DND-41 (cell line): ENCODE measurements around the gene ATP2A2.

ENCODE experiments used
- ATAC-seq: fragments of 200-7000 bp; cut with Tn5 transposase; 3 replicates; pipeline ENCODE4 v1.9.1; 2021; ENCODE audit warnings: low read depth; ENCODE audit not compliant: insufficient read depth
- DNase-seq: peaks from one replicate; pipeline ENCODE4 v3.0.0-alpha.2; 2020
- H2AFZ ChIP-seq: 2 replicates; pipeline ENCODE4 v1.6.0; 2012; ENCODE audit warnings: low read depth, low read length
- H3K27ac ChIP-seq: 2 replicates; pipeline ENCODE4 v1.5.1; 2012; ENCODE audit warnings: low read length, inconsistent platforms
- H3K27me3 ChIP-seq: fragments of 200-600 bp; sonication (generic); 2 replicates; pipeline ENCODE4 v1.6.0; 2012; ENCODE audit warnings: low read length, mild to moderate bottlenecking, inconsistent platforms; ENCODE audit not compliant: insufficient read depth, poor library complexity
- H3K36me3 ChIP-seq: 2 replicates; pipeline ENCODE4 v1.5.1; 2012; ENCODE audit warnings: low read length, inconsistent platforms; ENCODE audit not compliant: insufficient read depth
- H3K4me1 ChIP-seq: 2 replicates; pipeline ENCODE4 v1.5.1; 2012; ENCODE audit warnings: mild to moderate bottlenecking, low read length; ENCODE audit not compliant: insufficient read depth
- H3K4me2 ChIP-seq: 2 replicates; pipeline ENCODE4 v1.6.0; 2012; ENCODE audit warnings: mild to moderate bottlenecking, moderate library complexity, low read length, inconsistent platforms; ENCODE audit not compliant: insufficient read depth
- H3K4me3 ChIP-seq, 2 experiments: fragments of 200-600 bp in 1 of 2; shearing (Covaris generic) in 1 of 2; 2 replicates each; pipeline ENCODE4 v1.5.1; 2012 to 2016; ENCODE audit warnings: inconsistent platforms in 2 of 2, low read length in 2 of 2, mild to moderate bottlenecking in 2 of 2, low read depth in 1 of 2, moderate library complexity in 1 of 2
- H3K79me2 ChIP-seq: 2 replicates; pipeline ENCODE4 v1.6.0; 2012; ENCODE audit warnings: low read length, inconsistent platforms; ENCODE audit not compliant: insufficient read depth
- H3K9ac ChIP-seq: 2 replicates; pipeline ENCODE4 v1.6.0; 2012; ENCODE audit warnings: low read depth, mild to moderate bottlenecking, inconsistent platforms, low read length, moderate library complexity
- H3K9me3 ChIP-seq: 2 replicates; pipeline ENCODE4 v1.5.1; 2012; ENCODE audit warnings: low read length, moderate library complexity, mild to moderate bottlenecking, inconsistent platforms; ENCODE audit not compliant: insufficient read depth, severe bottlenecking
- H4K20me1 ChIP-seq: 2 replicates; pipeline ENCODE4 v1.6.0; 2012; ENCODE audit warnings: low read length; ENCODE audit not compliant: insufficient read depth
- CTCF ChIP-seq: IDR thresholded peaks from 2 replicates; pipeline ENCODE4 v1.5.1; 2012; ENCODE audit warnings: borderline replicate concordance, low read length, moderate library complexity, mild to moderate bottlenecking; ENCODE audit not compliant: poor library complexity, severe bottlenecking; ENCODE audit errors: extremely low read depth
- EZH2 ChIP-seq: IDR thresholded peaks from 3 replicates; pipeline ENCODE4 v1.6.1; 2012; ENCODE audit warnings: borderline replicate concordance, low read depth, mild to moderate bottlenecking, moderate library complexity, low read length, inconsistent platforms; ENCODE audit not compliant: severe bottlenecking

Gene ATP2A2

DNA sequence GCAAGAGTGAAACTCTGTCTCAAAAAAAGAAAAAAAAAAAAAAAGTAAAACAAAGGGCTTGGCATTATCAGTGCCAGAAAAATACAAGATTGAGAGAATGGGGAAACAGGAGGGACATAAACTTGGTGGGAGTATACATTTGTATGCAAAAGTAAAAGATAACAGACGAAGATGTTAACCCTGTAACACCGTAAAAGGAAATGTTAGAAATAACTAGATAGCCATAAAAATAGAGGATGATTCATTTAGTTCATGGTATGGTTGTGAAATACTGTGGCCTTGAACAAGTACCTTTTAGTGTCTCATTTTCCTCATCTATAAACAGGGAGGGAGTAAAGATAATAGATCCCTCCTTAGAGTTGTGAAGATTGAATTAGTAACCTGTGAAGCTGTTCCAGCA lies 33.3 kb downstream of the ATP2A2 start:
- Histone ChIP-seq H2AFZ (no peak overlapping the region), H3K79me2 (peaks cover 98% of the 10 kb centered on the region), H3K9ac (no peak overlapping the region), H3K27me3 (no peaks in the 10 kb centered on the region), H3K36me3 (peaks cover 73% of the 10 kb centered on the region), H3K27ac (no peak overlapping the region), H3K9me3 (no peaks in the 10 kb centered on the region), H3K4me3 (no peak overlapping the region), H3K4me1 (no peaks in the 10 kb centered on the region), H4K20me1 (peaks cover 48% of the 10 kb centered on the region; the same call in 1 of the 2 replicates), H3K4me2 (no peak overlapping the region)
- ATAC-seq, result no peak
- no peak for TF ChIP-seq EZH2
- no peak for TF ChIP-seq CTCF
- no peak for DNase-seq

DNA sequence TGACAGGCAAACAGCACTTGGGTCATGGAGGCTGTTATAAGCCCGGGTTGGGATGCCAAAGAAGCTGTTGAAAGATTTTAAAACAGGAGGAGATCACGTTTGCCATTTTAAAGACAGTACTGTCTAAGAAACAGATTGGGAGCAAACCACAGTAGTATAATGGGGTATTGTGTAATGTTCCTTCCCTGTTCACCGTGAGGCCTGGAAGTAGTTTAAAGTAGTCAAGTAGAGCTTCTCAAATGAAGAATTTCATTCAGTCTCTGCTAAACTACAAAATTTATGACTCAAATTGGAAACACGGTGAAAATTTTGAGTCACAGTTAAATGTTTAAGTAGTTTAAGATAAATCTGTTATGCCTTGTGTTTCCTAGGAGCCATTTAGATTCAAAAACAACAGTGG lies 35.8 kb downstream of the ATP2A2 start:
- DNase-seq (no peak), ATAC-seq (no peak)
- no peaks in the 10 kb centered on the region for H3K27me3 ChIP-seq
- peaks cover 71% of the 10 kb centered on the region for H3K36me3 ChIP-seq
- H3K4me2 ChIP-seq, result no peak overlapping the region
- H2AFZ ChIP-seq, result no peak overlapping the region
- no peak overlapping the region for H3K4me3 ChIP-seq
- TF ChIP-seq CTCF (no peak), EZH2 (no peak)
- no peaks in the 10 kb centered on the region for H3K9me3 ChIP-seq
- H3K9ac ChIP-seq, result no peak overlapping the region
- no peaks in the 10 kb centered on the region for H3K4me1 ChIP-seq
- peaks cover 41% of the 10 kb centered on the region for H4K20me1 ChIP-seq
- H3K79me2 ChIP-seq, result peaks cover 97% of the 10 kb centered on the region
- no peak overlapping the region for H3K27ac ChIP-seq

- H3K79me2 ChIP-seq, result peaks cover 97% of the 10 kb centered on the region
Observed at GRCh38 chr12:110317911-110318310, 36.9 kb downstream of the ATP2A2 start.

More at GRCh38 chr12:110317911-110318310, 36.9 kb downstream of the ATP2A2 start:
- Histone ChIP-seq H3K9ac (no peak overlapping the region), H3K9me3 (no peaks in the 10 kb centered on the region), H2AFZ (no peak overlapping the region), H3K27ac (no peak overlapping the region), H3K27me3 (no peaks in the 10 kb centered on the region), H3K4me3 (no peak overlapping the region), H3K36me3 (peaks cover 75% of the 10 kb centered on the region), H3K4me2 (no peak overlapping the region), H4K20me1 (peaks cover 44% of the 10 kb centered on the region), H3K4me1 (no peaks in the 10 kb centered on the region)
- no peak for ATAC-seq
- no peak for TF ChIP-seq CTCF
- no peak for TF ChIP-seq EZH2
- DNase-seq, result no peak
